Activated CD4-positive, alpha-beta T cell treated with anti-CD3 and anti-CD28 coated beads for 36 hours (primary cell): ENCODE data around the gene SMG7. TPM values are rescaled to one million over a fixed set of nuclear protein-coding genes. Genes with fewer than 3 reads are reported as not detected.
"Not testable (repeated sequence)": the region's sequence is repeated elsewhere in the genome, so short reads cannot be mapped to it uniquely, and the experiment has no call there.

Experiments used
- ATAC-seq: fragments of 200-7000 bp; cut with Tn5 transposase; one replicate; pipeline ENCODE4 v1.10.0; 2021; ENCODE audit warnings: mild to moderate bottlenecking, moderate library complexity
- CTCF ChIA-PET: fragments of 350-600 bp; sonication (Branson Sonifier 250); formaldehyde crosslinking; loops from one replicate; lab custom pipeline; 2021; ENCODE audit warnings: antibody characterized with exemption; lab: Charles Lee
- POLR2A ChIA-PET: fragments of 350-600 bp; sonication (Branson Sonifier 250); formaldehyde crosslinking; loops from one replicate; lab custom pipeline; 2021; ENCODE audit warnings: antibody characterized with exemption, inconsistent platforms; lab: Charles Lee
- DNase-seq: peaks from one replicate; pipeline ENCODE4 v3.0.0-alpha.2; 2020
- H3K27ac Mint-ChIP-seq: one replicate; pipeline ENCODE4 v1.8.0; 2021; ENCODE audit warnings: mixed read lengths
- H3K27me3 Mint-ChIP-seq: one replicate; pipeline ENCODE4 v1.8.0; 2021; ENCODE audit warnings: mixed read lengths
- H3K36me3 Mint-ChIP-seq: one replicate; pipeline ENCODE4 v1.8.0; 2021; ENCODE audit warnings: low read depth, mixed read lengths
- H3K4me1 Mint-ChIP-seq: one replicate; pipeline ENCODE4 v1.8.0; 2021; ENCODE audit warnings: mixed read lengths
- H3K4me3 Mint-ChIP-seq: one replicate; pipeline ENCODE4 v1.8.0; 2021; ENCODE audit warnings: mild to moderate bottlenecking, moderate library complexity, mixed read lengths
- H3K9me3 Mint-ChIP-seq: one replicate; pipeline ENCODE4 v1.8.0; 2021; ENCODE audit warnings: low read depth, mixed read lengths
- intact Hi-C, 2 experiments: fragments of 100-400 bp; cut with DNase I in 1 of 2; cut with micrococcal nuclease in 1 of 2; formaldehyde crosslinking; loops; one replicate each; pipeline versions ENCODE4 v1.14.2 to v1.15.1; 2022 to 2024; cut with DNase I, micrococcal nuclease
- total RNA-seq, 2 experiments: library from RNA; stranded (reverse); gene quantifications; one replicate each; pipeline ENCODE4 v1.2.3, GENCODE V29; 2021

SMG7 gene, protein sequence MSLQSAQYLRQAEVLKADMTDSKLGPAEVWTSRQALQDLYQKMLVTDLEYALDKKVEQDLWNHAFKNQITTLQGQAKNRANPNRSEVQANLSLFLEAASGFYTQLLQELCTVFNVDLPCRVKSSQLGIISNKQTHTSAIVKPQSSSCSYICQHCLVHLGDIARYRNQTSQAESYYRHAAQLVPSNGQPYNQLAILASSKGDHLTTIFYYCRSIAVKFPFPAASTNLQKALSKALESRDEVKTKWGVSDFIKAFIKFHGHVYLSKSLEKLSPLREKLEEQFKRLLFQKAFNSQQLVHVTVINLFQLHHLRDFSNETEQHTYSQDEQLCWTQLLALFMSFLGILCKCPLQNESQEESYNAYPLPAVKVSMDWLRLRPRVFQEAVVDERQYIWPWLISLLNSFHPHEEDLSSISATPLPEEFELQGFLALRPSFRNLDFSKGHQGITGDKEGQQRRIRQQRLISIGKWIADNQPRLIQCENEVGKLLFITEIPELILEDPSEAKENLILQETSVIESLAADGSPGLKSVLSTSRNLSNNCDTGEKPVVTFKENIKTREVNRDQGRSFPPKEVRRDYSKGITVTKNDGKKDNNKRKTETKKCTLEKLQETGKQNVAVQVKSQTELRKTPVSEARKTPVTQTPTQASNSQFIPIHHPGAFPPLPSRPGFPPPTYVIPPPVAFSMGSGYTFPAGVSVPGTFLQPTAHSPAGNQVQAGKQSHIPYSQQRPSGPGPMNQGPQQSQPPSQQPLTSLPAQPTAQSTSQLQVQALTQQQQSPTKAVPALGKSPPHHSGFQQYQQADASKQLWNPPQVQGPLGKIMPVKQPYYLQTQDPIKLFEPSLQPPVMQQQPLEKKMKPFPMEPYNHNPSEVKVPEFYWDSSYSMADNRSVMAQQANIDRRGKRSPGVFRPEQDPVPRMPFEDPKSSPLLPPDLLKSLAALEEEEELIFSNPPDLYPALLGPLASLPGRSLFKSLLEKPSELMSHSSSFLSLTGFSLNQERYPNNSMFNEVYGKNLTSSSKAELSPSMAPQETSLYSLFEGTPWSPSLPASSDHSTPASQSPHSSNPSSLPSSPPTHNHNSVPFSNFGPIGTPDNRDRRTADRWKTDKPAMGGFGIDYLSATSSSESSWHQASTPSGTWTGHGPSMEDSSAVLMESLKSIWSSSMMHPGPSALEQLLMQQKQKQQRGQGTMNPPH
- total RNA-seq = 10 to 100 TPM; 56.6 to 62.1 TPM

DNA sequence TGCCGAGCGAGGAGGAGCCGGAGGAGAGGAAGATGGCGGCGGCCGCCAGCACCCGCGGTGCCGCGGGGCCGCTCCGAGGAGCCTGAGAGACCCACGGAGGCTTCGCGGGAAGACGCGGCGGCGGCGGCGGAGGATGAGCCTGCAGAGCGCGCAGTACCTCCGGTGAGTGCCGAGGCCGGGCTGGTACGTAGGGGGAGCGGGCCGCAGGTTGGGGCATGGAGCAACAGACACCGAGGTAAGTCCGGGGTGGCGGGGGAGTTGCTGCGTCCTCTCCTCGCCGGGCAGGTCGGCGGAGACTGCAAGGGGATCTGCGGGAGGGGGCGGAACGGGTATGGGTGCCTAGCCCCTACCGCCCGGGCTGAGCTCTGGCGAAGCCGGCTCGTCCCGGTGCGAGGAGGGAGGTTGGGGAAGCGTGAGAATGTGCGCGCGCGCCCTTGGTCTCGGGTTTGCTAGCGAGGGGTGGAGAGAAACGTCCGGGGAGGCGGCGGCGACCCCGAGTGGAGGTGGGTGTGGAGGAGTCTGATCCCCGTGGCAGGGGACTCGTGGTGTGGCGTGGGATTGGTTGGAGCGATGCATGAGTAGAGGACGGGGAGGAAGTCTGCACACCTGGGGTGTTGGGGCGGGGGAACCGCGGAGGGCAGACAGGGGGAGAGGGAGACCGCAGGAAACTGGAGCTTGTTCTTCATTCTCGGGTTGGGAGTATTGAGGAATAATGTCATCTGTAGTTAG is at the start of gene SMG7:
SMG7 (plus strand) TSS at position 12 of the 729 bp plus-strand sequence; CDS start at position 134, 122 bp downstream.
- ATAC-seq = peak; percentile 1
- CTCF ChIA-PET = interaction anchor here (0.6 to 2.5 kb wide), 6 partner anchors 10 to 583 kb away, joined by 3 to 13 read pairs (median 4); no protein-coding TSS in a partner anchor
- POLR2A ChIA-PET = no interaction called here
- H3K27ac Mint-ChIP-seq = peak within 1 kb of the TSS; percentile 99
- H3K4me1 Mint-ChIP-seq = peaks cover 25% of the 10 kb centered on the region
- peak; percentile 64 for DNase-seq
- intact Hi-C loops = loop anchor here (1.0 to 10.0 kb wide), 15 partner anchors 26 to 1845 kb away; partner anchors contain the start of genes TSEN15 (in 2 of the 2), ARPC5 (in 1 of the 2), C1orf21 (in 1 of the 2) and GLUL (in 1 of the 2)
- H3K27me3 Mint-ChIP-seq = no peaks in the 10 kb centered on the region
- H3K9me3 Mint-ChIP-seq = no peaks in the 10 kb centered on the region
- H3K4me3 Mint-ChIP-seq = peak within 1 kb of the TSS; percentile 86
- H3K36me3 Mint-ChIP-seq = peaks cover 11% of the 10 kb centered on the region

DNA sequence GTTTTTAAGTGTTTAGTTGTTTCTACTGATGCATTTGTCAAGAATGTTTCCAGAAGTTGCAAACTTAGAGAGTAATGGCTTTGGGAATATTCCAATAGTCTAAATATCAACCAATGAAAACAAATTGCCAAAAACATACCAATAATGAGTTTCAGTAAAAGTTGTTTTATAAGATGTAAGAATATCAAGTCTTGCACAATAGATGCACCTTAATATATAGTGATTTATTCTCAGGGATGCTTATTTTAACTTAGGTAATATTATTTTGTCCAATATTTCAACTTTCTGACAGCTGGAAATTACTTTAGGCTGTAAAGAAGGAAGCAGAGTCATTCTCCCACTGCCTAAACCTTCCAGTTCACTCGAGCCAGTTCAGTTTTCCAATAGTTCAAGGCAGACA is 48.8 kb upstream of the SMG7 start:
- H3K4me3 Mint-ChIP-seq = no peak overlapping the region
- ATAC-seq (no peak), DNase-seq (no peak)
- CTCF ChIA-PET = no interaction called here
- peaks cover 26% of the 10 kb centered on the region for H3K27me3 Mint-ChIP-seq
- H3K9me3 Mint-ChIP-seq = peaks cover 3% of the 10 kb centered on the region
- H3K36me3 Mint-ChIP-seq = no peaks in the 10 kb centered on the region
- intact Hi-C loops = no loop called here
- POLR2A ChIA-PET = no interaction called here
- H3K4me1 Mint-ChIP-seq = peaks cover 2% of the 10 kb centered on the region
- H3K27ac Mint-ChIP-seq = no peak overlapping the region

DNA sequence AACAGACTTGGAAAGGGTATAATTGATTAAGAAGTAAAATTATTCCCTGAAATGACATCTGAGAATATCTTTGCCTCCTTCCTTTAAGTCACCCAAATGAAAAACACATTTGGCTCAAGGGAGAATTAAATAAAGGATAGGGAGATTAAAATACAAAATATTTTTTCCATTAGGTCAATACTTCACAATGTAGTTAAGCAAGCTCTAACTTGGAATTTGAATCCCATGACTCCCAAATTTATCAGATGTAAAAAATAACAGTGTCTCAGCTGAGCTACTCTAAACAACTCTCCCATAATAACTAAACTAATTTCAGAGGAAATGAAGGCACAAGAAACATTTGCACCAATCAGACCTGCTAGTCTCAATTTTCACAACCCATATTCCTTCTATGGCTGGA is 47.6 kb upstream of the SMG7 start:
- intact Hi-C loops = no loop called here
- no peaks in the 10 kb centered on the region for H3K4me1 Mint-ChIP-seq
- DNase-seq (no peak), ATAC-seq (no peak)
- CTCF ChIA-PET = no interaction called here
- H3K36me3 Mint-ChIP-seq = no peaks in the 10 kb centered on the region
- POLR2A ChIA-PET = no interaction called here
- no peak overlapping the region for H3K4me3 Mint-ChIP-seq
- H3K9me3 Mint-ChIP-seq = peaks cover 3% of the 10 kb centered on the region
- H3K27ac Mint-ChIP-seq = no peak overlapping the region
- peaks cover 22% of the 10 kb centered on the region for H3K27me3 Mint-ChIP-seq

DNA sequence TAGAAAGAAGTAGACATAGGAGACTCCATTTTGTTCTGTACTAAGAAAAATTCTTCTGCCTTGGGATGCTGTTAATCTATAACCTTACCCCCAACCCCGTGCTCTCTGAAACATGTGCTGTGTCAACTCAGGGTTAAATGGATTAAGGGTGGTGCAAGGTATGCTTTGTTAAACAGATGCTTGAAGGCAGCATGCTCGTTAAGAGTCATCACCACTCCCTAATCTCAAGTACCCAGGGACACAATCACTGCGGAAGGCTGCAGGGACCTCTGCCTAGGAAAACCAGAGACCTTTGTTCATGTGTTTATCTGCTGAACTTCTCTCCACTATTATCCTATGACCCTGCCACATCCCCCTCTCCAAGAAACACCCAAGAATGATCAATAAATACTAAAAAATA is 44.7 kb upstream of the SMG7 start:
- CTCF ChIA-PET, DNase-seq, intact Hi-C loops, H3K9me3 Mint-ChIP-seq, POLR2A ChIA-PET, ATAC-seq, H3K36me3 Mint-ChIP-seq, H3K4me1 Mint-ChIP-seq, H3K27ac Mint-ChIP-seq, H3K4me3 Mint-ChIP-seq: not testable (repeated sequence)
- H3K27me3 Mint-ChIP-seq = peaks cover 19% of the 10 kb centered on the region

DNA sequence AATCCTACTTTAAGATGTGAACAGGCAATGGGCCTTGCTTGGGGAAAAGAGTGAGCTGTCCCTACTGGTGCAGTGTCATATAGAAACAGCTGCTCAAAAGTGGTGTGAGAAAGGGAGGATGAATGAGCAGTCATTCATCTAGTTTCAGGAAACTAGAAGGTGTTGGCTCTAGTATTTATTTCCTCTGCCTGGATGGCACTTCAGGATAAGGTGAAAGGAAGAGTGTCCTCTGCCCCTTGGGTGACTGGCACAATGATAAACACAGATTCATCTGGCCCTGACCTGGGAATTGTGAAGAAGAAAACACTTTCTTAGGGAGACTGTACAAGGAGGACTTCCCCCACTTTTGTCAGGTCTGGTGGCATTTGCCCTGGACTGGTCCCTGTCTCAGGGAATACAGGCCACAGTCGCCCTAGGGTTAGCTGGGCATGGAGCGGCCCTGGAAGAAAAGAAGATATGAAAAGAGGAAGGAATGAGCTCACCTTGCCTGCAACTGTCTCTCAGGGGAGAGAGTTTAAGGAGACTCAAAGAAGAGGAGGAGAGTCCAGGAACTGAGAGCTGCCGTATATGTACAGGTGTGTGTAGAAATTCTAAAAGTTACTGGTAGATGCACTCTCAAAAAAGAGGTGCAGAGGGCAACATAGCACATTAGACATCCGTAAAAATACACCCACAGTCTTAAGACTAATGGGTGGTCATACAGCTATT is 40.3 kb upstream of the SMG7 start:
- Mint-ChIP-seq H3K27ac (no peak overlapping the region), H3K4me1 (no peaks in the 10 kb centered on the region), H3K9me3 (no peaks in the 10 kb centered on the region), H3K4me3 (no peak overlapping the region), H3K27me3 (peaks cover 20% of the 10 kb centered on the region), H3K36me3 (no peaks in the 10 kb centered on the region)
- intact Hi-C loops = no loop called here
- ATAC-seq = peak; percentile 36
- DNase-seq = no peak
- POLR2A ChIA-PET = no interaction called here
- CTCF ChIA-PET = interaction anchor here (1.2 kb wide), 1 partner anchor 12 kb away, joined by 3 read pairs; no protein-coding TSS in a partner anchor

DNA sequence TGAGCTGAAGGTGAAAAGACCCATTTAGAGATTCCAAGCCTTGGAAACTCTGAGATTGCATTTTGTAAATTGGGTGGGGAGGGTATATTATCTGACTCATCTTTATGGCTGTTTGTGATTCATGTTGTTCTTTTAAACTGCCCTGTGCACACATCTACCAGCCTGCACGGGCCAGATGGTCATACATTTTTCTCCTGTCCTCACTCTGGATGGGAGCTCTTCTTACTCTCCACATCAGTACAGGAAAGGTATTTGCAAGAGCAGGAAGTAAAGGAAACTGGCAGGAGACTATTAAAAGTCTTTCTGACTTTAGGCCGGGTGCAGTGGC is 39.8 kb upstream of the SMG7 start:
- no peak overlapping the region for H3K4me3 Mint-ChIP-seq
- CTCF ChIA-PET = no interaction called here
- intact Hi-C loops = no loop called here
- DNase-seq (no peak), ATAC-seq (no peak)
- peaks cover 21% of the 10 kb centered on the region for H3K27me3 Mint-ChIP-seq
- H3K36me3 Mint-ChIP-seq = no peaks in the 10 kb centered on the region
- H3K4me1 Mint-ChIP-seq = no peaks in the 10 kb centered on the region
- no peak overlapping the region for H3K27ac Mint-ChIP-seq
- no peaks in the 10 kb centered on the region for H3K9me3 Mint-ChIP-seq
- POLR2A ChIA-PET = no interaction called here

DNA sequence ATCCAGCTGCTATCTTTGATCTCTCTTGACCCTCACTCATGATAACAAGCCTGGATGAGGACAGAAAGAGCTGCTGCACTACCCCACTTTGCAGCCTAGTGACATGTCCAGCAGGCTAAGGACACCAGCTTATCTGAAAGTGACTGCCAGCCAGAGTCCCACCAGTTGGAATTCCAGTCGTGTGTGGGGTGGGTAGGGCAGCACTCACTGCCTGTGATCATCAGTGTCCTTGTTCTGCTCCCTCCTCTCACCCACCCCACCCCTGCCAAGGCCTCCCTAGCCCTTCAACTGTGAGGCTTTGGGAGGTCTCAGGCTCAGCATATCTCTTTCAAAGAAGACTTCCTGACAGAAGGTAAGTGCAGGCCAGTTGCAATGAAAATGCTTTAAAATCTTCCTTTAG is 38.6 kb upstream of the SMG7 start:
- Mint-ChIP-seq H3K27ac (no peak overlapping the region), H3K36me3 (no peaks in the 10 kb centered on the region), H3K27me3 (peaks cover 22% of the 10 kb centered on the region), H3K9me3 (no peaks in the 10 kb centered on the region), H3K4me1 (no peaks in the 10 kb centered on the region), H3K4me3 (no peak overlapping the region)
- DNase-seq (no peak), ATAC-seq (no peak)
- ChIA-PET POLR2A (no interaction called here), CTCF (interaction anchor here (0.6 kb wide), 1 partner anchor 20 kb away, joined by 3 read pairs; no protein-coding TSS in a partner anchor)
- intact Hi-C loops = no loop called here

DNA sequence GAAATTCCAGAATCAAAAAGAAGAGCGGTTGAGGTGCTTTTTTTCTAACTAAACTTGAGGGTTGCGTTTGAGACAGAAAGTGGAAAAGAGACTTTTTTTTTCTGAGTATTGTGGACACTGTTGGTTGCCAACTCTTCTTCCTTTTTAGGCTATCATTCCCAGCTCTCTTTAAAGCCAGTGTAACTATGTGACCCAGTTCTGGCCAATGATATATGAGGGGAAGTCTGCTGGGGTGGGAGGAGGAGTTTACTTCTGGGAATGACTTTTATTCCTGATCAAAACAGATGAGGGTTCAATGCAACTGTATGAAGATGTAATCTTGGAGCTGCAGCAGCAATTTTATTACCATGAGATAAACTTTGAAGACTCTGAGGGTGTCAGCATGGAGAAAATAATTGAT is 36.8 kb upstream of the SMG7 start:
- CTCF ChIA-PET = interaction anchor here (0.5 to 0.7 kb wide), 2 partner anchors 218 to 315 kb away, joined by 3 read pairs; no protein-coding TSS in a partner anchor
- intact Hi-C loops = no loop called here
- Mint-ChIP-seq H3K36me3 (no peaks in the 10 kb centered on the region), H3K4me3 (no peak overlapping the region), H3K27ac (no peak overlapping the region), H3K9me3 (no peaks in the 10 kb centered on the region), H3K4me1 (no peaks in the 10 kb centered on the region), H3K27me3 (peaks cover 17% of the 10 kb centered on the region)
- DNase-seq (no peak), ATAC-seq (no peak)
- POLR2A ChIA-PET = interaction anchor here (0.6 kb wide), 1 partner anchor 15 kb away, joined by 4 read pairs; no protein-coding TSS in a partner anchor

DNA sequence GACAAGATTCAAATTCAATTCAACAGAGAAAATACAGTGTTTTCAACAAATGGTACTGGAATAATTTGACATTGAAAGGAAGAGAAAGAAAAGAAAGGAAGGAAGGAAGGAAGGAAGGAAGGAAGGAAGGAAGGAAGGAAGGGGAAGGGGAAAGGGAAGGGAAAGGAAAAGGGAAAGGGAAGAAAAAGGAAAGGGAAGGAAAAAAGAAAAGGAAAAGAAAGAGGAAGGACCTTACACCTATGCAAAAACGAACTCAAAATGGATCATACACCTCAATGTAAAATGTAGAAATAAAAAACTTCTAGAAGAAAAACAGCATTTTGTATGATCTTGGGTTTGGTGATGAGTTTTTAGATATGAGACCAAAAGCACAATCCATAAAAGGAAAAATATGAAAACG is 34.2 kb upstream of the SMG7 start:
- CTCF ChIA-PET = interaction anchor here (0.6 kb wide), 1 partner anchor 57 kb away, joined by 3 read pairs; no protein-coding TSS in a partner anchor
- DNase-seq (no peak), ATAC-seq (no peak)
- Mint-ChIP-seq H3K36me3 (no peaks in the 10 kb centered on the region), H3K4me1 (no peaks in the 10 kb centered on the region), H3K4me3 (no peak overlapping the region), H3K9me3 (no peaks in the 10 kb centered on the region), H3K27me3 (peaks cover 12% of the 10 kb centered on the region), H3K27ac (no peak overlapping the region)
- intact Hi-C loops = no loop called here
- POLR2A ChIA-PET = no interaction called here

DNA sequence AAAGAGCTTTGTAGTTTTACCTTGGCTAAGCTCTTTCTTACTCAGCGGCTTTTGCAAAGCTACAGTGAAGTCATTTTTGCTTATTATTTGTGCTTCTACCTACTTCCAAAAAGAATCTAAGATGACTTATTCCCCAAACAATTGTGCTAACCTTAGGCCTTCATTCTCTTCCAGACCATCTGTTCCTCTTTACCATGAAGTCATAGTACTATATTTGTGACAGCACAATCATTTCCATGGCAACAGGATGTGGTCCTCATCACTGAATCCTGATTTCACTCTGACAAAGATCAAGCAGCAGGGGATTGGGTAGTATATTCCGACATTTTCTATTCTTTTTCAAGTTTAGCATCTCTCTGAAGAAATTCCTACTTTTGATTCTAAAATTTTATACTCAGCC is 29.3 kb upstream of the SMG7 start:
- no peak for ATAC-seq
- POLR2A ChIA-PET = no interaction called here
- no peaks in the 10 kb centered on the region for H3K4me1 Mint-ChIP-seq
- no peaks in the 10 kb centered on the region for H3K36me3 Mint-ChIP-seq
- H3K27ac Mint-ChIP-seq = no peak overlapping the region
- no peak for DNase-seq
- H3K4me3 Mint-ChIP-seq = no peak overlapping the region
- CTCF ChIA-PET = interaction anchor here (1.4 kb wide), 1 partner anchor 25 kb away, joined by 3 read pairs; no protein-coding TSS in a partner anchor
- H3K9me3 Mint-ChIP-seq = no peaks in the 10 kb centered on the region
- intact Hi-C loops = no loop called here
- H3K27me3 Mint-ChIP-seq = peaks cover 4% of the 10 kb centered on the region
